GM19239 (cell line): Measurements from ENCODE around the gene UQCC3.
"Not testable (repeated sequence)": the region's sequence is repeated elsewhere in the genome, so short reads cannot be mapped to it uniquely, and the experiment has no call there.

Experiments
- DNase-seq: peaks from one replicate; pipeline ENCODE4 v3.0.0; 2011; ENCODE audit warnings: low spot score; ENCODE audit not compliant: insufficient read length
- FAIRE-seq: peaks from 2 replicates; lab custom pipeline; 2011; peaks lifted over from hg19 to GRCh38; lab: Jason Lieb, UNC

The UQCC3 gene

GRCh38 chr11:62693624-62694023 is 22.2 kb downstream of the UQCC3 start:
- not testable (repeated sequence) for DNase-seq, FAIRE-seq

- DNase-seq (peak; percentile 81), FAIRE-seq (peak; percentile 93)
These were observed 23.1 kb downstream of the UQCC3 start for GRCh38 chr11:62694455-62695167.

- no peak for FAIRE-seq
- no peak for DNase-seq
These were observed 30.8 kb downstream of the UQCC3 start for GRCh38 chr11:62702246-62702645.

DNA sequence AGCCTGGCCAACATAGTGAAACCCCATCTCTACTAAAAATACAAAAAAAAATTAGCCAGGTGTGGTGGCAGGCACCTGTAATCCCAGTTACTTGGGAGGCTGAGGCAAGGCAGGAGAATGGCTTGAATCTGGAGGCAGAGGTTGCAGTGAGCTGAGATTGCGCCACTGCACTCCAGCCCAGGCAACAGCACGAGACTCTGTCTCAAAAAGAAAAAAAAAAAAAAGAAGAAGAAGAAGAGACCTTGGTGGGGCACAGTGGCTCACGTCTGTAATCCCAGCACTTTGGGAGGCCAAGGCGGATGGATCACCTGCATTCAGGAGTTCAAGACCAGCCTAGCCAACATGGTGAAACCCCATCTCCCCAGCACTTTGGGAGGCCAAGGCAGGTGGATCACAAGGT is 32.4 kb downstream of the UQCC3 start:
- not testable (repeated sequence) for FAIRE-seq, DNase-seq

DNA sequence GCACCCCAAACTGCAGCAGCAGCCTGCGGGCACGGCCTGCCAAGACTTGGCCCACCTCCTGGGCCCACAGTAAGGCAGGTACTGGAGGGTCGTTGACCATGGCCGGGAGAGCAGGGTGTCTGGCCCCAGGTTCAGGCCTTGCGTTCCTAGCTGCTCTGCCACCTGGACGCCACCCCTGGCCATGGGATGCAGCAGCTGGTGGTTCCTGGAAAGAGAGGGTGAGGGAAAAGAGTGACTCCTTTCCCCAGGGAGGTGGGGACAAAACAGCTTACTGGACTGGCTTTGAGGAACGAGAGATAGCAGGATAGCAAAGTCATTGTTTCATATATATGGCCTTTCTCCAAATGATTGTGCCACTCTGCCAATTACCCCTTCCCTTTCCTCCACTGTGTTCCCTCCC is 33.9 kb downstream of the UQCC3 start:
- no peak for FAIRE-seq
- no peak for DNase-seq

GRCh38 chr11:62705880-62706849 is 34.7 kb downstream of the UQCC3 start:
- DNase-seq = peak; percentile 81
- FAIRE-seq = peak; percentile 53

DNA sequence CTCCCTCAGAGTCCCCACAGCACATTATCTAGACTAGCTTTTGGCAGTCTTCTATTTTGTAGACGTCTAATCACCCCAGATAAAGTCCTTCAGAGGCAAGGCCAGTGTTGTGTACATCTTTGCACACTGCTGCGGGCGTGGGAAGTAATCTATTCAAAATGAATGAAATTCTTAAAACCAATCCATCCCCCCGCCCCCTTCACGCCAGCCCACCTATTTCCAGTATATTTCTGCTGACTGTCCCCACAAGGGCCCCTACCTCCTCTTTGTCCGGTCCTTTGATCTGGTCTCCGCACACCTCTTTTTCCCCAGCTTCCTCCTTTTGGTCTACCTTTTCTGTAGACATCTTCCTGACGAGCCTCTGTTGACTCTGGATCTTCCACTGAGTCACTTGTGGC is 35.4 kb downstream of the UQCC3 start:
- DNase-seq = no peak
- no peak for FAIRE-seq

DNA sequence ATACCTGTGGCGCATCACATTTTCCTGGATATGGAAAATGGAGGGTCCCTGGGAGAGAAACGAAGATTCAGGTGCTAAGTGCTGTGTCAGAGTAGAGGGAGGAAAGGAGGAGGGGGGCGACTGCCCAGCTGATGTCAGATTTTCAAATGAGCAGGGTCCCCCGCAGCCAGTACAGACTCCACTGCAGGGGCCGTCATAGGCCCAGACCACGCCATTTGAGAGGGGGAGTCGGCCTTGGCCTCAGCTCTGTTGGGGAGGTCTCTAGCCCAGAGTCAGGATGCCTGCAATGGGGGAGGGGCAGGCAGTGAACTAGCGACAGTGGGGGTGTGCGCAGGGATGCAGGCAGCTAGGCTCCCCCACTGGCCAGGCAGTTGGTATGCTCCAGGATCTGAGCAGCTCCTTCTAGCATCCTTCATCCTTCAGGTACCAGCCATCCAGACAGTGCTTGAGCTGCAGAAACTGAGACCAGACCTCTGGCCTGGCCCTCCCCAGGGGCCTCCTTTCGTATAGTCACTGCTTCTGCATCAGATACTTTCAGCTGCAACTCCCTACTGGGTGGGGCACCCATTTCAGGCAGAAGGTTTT is 35.9 kb downstream of the UQCC3 start, which contains the start of the genes BSCL2 and GNG3:
TSS of gene BSCL2 (minus strand) at position 148 of the 585 bp plus-strand sequence. CDS start 229 bp downstream, outside the sequence.
TSS of gene GNG3 (plus strand) at position 400 of the 585 bp plus-strand sequence. CDS start 620 bp downstream, outside the sequence.
- FAIRE-seq (no peak), DNase-seq (no peak)

DNA sequence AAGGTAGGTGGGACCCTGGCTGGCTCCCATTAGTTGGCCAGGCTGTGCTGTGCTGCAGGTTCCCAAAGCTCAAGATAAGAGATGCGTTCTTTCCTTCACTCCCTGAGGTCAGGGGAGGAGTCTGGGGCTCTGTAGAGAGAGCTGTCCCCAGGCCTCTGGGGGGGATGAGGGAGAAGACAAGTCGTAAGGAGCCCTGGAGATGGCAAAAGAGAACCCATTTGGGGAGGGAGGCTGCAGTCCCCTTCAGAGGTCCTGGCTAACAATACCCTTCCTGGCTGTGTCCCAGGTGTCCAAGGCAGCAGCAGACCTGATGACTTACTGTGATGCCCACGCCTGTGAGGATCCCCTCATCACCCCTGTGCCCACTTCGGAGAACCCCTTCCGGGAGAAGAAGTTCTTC is 36.9 kb downstream of the UQCC3 start:
- no peak for DNase-seq

DNA sequence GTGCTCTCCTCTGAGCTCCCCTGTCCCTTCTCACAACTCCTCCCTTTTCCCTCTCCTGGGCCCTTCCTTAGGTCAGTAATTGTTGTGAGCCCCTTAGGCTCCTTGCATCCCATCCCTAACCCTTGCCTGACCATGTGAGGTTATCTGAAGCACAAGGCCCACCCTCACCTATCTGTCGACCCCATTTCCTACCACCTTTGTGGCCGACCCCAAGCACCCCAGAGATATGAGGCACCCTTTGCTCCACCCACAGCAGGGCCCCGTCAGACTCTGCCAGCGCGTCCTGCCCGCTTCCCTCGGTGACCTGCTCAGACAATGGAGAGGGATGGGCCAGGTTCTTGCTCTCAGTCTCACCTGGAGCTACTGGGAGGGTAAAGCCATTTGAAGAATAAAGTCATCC is 37.3 kb downstream of the UQCC3 start:
- DNase-seq (no peak), FAIRE-seq (no peak)

More for the DNA sequence above, 36.9 kb downstream of the UQCC3 start:
- no peak for FAIRE-seq

DNA sequence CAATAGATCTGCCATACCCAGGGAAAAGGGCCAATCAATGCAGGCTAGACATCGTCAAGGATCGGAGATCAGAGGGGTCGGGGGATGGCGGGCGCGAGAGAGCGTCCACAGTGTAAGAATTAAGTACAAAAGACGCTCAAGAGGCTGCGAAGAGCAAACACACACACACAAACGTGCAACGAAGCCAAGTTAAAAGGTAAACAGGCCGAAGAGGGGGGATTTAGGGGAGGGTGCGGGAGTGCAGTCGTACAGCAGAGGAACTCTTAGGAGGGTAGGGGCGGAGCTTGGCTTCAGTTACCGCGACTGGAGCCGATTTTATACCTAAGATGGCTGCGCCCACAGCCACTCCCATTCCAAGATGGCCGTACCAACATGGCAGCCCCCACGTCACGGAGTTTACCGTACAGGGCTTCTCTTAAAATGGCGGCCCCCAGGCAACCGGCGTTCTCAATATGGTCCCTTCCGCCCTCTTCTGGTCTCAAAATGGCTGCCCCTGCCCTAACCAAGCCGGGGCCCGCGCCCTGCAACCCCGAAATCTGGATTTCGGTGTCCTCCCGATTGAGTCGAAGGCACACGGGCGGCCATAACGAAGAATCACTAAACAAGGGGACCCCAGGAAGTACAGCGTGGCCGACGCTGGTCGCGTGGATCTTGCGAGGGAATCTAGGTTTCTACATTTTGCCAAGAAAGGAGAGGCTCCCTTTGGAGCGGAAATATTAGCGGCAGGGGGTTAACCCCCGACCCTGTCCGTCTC is 38.0 kb downstream of the UQCC3 start:
- peak; percentile 77 for DNase-seq
- peak; percentile 91 for FAIRE-seq

GRCh38 chr11:62710001-62710345 is 38.5 kb downstream of the UQCC3 start:
- FAIRE-seq = no peak

GRCh38 chr11:62712276-62712812 is 40.9 kb downstream of the UQCC3 start:
- DNase-seq (no peak), FAIRE-seq (no peak)

More at GRCh38 chr11:62710001-62710345, 38.5 kb downstream of the UQCC3 start:
- no peak for DNase-seq

DNA sequence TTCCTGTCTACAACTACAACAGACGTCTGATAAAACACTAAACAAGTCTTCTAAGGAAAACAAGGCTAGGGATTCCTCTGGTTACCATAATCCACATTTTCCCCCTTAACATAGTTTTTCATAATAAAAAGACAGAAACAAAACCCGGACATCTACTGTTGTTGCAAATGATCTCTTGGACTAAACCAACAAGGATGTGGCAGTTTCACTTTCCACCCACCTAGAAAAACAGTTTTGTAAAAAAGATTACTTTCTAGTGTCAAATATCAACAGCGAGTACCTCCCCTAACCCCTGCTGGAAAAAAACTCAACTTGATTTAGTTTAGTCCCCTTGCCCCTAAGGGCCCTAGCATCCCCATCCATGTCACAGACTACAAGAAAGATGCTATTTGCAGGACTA is 41.4 kb downstream of the UQCC3 start:
- DNase-seq (no peak), FAIRE-seq (peak; percentile 14)

- no peak for DNase-seq
- no peak for FAIRE-seq
These were observed 41.9 kb downstream of the UQCC3 start for GRCh38 chr11:62713343-62713742.

DNA sequence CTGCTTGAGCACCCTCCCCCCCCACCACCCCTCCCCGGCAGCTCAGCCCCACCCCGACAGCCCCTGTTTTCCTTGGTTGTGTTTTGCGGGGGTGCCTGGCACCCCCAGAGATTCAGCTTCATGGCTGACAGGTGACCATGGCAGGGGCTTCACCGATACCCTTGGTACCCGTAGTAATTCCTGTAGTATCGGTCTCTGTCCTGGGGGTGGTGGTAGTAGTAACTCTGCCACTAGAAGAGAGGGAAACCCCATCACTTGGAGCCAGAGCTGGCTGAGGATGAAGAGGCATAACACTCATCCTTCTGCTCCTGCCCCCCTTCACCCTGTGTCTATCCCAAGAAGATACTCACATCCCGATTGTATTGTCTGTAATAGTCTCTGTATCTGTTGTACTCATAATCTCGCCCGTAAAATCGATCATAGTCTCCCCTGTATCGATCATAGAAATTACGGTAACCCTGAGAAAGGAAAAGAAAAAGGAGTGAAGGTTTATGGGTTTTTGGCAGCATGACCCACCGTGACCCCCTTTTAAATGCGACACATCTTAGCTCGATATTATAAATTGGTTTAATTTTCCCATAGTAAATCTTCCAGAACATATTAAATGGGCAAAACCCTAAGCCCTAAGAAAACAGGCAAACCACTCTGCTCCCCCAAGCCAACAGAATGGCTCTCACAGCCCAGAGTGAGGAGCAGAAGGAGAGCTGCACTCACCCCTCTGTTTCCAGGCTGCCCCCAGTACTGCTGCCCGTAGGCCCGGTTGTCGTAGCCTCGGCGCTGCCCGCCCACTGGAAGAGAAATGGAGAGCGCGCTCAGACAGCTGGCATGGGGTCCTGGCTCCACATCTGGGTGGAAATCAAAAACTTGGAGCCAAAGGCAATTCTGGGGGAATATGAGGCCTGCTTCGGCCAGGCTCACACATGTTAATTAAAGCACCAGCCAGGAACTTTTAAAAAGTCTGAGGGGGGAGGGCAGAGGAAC is 44.0 kb downstream of the UQCC3 start:
- DNase-seq = no peak
- FAIRE-seq = no peak

DNA sequence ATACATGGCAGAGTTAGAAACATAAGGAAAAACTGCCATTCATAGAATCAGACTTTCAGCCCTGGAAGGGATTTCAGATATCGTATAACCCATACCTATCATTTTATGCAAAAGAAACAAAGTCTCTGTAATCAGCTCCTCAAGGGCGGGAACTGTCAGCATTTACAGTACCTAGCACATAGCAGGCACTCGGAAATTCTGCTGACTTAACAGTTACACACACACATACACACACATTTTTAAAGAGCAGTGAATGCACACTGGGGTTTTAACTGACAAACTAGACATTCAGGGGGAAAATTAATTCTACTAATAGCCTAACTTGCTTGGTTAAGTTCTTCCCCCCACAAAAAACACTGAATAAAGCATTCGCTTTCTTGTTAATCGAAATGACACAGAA is 44.7 kb downstream of the UQCC3 start:
- DNase-seq = no peak
- FAIRE-seq = no peak

GRCh38 chr11:62716816-62717215 is 45.3 kb downstream of the UQCC3 start:
- FAIRE-seq = no peak

More at GRCh38 chr11:62716816-62717215, 45.3 kb downstream of the UQCC3 start:
- DNase-seq = no peak
